Esophagus muscularis mucosa (tissue), 4 donors: ENCODE measurements around the gene INTS3.

Experiments used
- CTCF ChIP-seq, 3 experiments: fragments of 200-600 bp in 2 of 3; fragments of 450-650 bp in 1 of 3; sonication (generic) in 2 of 3; IDR thresholded peaks; one replicate each; pipeline ENCODE4 v1.5.1; 2017 to 2019; ENCODE audit warnings: antibody characterized with exemption in 3 of 3, mild to moderate bottlenecking in 2 of 3, moderate library complexity in 1 of 3
- EP300 ChIP-seq: sonication (generic); formaldehyde crosslinking; IDR thresholded peaks from one replicate; pipeline ENCODE4 v1.6.1; 2017; ENCODE audit warnings: antibody characterized with exemption
- POLR2A ChIP-seq: fragments of 450-650 bp; IDR thresholded peaks from one replicate; pipeline ENCODE4 v1.6.1; 2017; ENCODE audit warnings: antibody characterized with exemption, moderate library complexity, mild to moderate bottlenecking, low read depth
- POLR2AphosphoS5 ChIP-seq, 2 donors: sonication (generic); formaldehyde crosslinking; IDR thresholded peaks; one replicate each; pipeline ENCODE4 v1.6.1; 2017; ENCODE audit warnings: antibody characterized with exemption in 2 of 2

GRCh38 chr1:153684892-153685291 lies 43.0 kb upstream of the INTS3 start:
- no peak for TF ChIP-seq CTCF (IDR thresholded peaks at IDR 0.05)
- TF ChIP-seq POLR2AphosphoS5 (IDR thresholded peaks at IDR 0.05): no peak
- TF ChIP-seq POLR2A: no peak
- TF ChIP-seq EP300: no peak
